ENCODE results near the gene PQBP1.
"Not testable (repeated sequence)": the region's sequence is repeated elsewhere in the genome, so short reads cannot be mapped to it uniquely, and the experiment has no call there.

DNA sequence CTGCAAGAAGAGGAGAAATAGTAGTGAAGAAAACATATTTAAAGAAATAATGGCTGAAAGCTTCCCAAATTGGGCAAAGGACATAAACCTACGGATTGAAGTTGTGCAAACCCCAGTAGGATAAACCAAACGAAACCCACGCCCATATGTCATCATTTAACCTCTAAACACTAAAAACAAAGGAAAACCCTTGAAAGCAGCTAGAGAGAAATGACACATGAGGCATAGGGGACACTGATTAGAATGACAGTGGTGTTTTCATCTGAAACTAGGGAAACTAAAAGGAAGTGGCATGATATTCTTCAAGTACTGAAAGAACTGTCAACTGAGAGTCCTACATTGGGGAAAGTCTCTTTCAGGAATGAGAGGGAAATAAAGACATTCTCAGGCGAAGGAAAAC, 20.8 kb upstream of the PQBP1 start:
- TF ChIP-seq, protein P1, sequence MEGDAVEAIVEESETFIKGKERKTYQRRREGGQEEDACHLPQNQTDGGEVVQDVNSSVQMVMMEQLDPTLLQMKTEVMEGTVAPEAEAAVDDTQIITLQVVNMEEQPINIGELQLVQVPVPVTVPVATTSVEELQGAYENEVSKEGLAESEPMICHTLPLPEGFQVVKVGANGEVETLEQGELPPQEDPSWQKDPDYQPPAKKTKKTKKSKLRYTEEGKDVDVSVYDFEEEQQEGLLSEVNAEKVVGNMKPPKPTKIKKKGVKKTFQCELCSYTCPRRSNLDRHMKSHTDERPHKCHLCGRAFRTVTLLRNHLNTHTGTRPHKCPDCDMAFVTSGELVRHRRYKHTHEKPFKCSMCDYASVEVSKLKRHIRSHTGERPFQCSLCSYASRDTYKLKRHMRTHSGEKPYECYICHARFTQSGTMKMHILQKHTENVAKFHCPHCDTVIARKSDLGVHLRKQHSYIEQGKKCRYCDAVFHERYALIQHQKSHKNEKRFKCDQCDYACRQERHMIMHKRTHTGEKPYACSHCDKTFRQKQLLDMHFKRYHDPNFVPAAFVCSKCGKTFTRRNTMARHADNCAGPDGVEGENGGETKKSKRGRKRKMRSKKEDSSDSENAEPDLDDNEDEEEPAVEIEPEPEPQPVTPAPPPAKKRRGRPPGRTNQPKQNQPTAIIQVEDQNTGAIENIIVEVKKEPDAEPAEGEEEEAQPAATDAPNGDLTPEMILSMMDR (IDR thresholded peaks at IDR 0.05): not testable (repeated sequence)
- not testable (repeated sequence) for TF ChIP-seq POLR2A (IDR thresholded peaks at IDR 0.05)

Data from thyroid gland (tissue), 4 donors.